Epithelial cell of proximal tubule (primary cell): Measurements from ENCODE around the gene OCA2. TPM values are rescaled to one million over a fixed set of nuclear protein-coding genes. Genes with fewer than 3 reads are reported as not detected.

Source experiments
- DNase-seq: peaks from one replicate; pipeline ENCODE4 v3.0.0-alpha.2; 2011; ENCODE audit warnings: low read depth
- H3K4me3 ChIP-seq: 2 replicates; pipeline ENCODE4 v1.5.1; 2011; ENCODE audit warnings: low read depth, mild to moderate bottlenecking, low read length
- total RNA-seq: library from RNA; depleted of rRNA; stranded (reverse); fragments of >200 nt; gene quantifications from 2 replicates; pipeline ENCODE4 v1.2.3, GENCODE V29; 2015
- TF ChIP-seq, protein P1 (sequence below): conservative IDR thresholded peaks from 2 replicates; pipeline ENCODE4 v1.5.1; 2012; ENCODE audit warnings: low read depth, mild to moderate bottlenecking, low read length

OCA2 gene
- total RNA-seq, 1 donor from 2014 or later: not detected

DNA sequence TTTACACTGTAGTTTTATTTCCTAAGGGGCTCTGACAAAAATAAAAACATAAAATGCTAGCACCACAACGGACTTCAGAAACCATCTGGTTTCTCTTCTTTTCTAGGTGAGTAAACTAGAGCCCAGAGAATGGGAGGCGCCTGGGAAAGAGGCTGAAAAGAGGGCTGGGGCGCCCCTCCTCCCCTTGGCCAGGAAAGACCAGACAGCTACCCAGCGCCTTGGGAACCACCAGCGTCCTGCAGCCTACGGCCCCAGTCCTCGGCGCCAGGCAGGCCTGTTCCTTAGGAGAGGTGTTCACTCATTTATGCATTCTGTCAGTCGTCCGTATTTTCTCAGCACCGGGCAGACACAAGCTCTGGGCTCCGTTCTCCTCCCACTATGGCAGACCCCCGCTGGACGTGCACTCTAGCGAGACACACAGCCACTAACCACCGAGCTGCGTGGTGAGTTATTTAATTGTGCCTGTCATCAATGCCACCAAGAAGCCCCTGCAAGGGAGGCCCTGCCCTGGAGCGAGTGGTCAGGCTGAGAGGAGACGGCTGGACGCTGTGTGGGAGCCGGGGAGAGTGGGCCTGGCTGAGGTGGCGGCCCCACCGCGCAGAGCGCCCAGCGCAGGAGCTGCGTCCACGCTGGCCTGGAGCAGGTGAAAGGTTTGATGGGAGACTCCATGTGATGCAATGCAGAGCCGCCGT is 294.4 kb downstream of the OCA2 start:
- no peak overlapping the region for H3K4me3 ChIP-seq
- TF ChIP-seq, protein P1, sequence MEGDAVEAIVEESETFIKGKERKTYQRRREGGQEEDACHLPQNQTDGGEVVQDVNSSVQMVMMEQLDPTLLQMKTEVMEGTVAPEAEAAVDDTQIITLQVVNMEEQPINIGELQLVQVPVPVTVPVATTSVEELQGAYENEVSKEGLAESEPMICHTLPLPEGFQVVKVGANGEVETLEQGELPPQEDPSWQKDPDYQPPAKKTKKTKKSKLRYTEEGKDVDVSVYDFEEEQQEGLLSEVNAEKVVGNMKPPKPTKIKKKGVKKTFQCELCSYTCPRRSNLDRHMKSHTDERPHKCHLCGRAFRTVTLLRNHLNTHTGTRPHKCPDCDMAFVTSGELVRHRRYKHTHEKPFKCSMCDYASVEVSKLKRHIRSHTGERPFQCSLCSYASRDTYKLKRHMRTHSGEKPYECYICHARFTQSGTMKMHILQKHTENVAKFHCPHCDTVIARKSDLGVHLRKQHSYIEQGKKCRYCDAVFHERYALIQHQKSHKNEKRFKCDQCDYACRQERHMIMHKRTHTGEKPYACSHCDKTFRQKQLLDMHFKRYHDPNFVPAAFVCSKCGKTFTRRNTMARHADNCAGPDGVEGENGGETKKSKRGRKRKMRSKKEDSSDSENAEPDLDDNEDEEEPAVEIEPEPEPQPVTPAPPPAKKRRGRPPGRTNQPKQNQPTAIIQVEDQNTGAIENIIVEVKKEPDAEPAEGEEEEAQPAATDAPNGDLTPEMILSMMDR: no peak
- no peak for DNase-seq

DNA sequence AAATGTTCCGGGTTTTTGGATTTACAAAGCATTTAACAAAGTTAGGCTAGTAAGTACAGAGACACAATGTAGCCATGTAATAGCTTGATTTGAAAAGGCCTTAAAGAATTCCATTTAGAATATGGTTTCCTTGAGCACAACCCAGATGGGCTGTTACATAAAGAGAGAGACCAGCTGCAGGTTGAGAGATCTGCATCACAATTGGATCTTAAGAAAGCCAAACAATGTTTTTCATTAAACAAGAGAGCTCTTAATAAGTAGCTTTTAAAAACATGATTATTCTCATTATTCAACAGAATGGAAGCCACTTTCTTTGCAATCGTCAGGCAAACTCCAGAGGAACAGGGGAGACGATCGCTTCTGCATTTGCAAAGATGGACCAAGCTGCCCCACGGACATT is 300.3 kb downstream of the OCA2 start:
- no peak overlapping the region for H3K4me3 ChIP-seq
- no peak for DNase-seq
- TF ChIP-seq, protein P1: no peak

- TF ChIP-seq, protein P1: no peak
- DNase-seq: no peak
- no peak overlapping the region for H3K4me3 ChIP-seq
Observed at GRCh38 chr15:27797765-27798164, 301.4 kb downstream of the OCA2 start.

DNA sequence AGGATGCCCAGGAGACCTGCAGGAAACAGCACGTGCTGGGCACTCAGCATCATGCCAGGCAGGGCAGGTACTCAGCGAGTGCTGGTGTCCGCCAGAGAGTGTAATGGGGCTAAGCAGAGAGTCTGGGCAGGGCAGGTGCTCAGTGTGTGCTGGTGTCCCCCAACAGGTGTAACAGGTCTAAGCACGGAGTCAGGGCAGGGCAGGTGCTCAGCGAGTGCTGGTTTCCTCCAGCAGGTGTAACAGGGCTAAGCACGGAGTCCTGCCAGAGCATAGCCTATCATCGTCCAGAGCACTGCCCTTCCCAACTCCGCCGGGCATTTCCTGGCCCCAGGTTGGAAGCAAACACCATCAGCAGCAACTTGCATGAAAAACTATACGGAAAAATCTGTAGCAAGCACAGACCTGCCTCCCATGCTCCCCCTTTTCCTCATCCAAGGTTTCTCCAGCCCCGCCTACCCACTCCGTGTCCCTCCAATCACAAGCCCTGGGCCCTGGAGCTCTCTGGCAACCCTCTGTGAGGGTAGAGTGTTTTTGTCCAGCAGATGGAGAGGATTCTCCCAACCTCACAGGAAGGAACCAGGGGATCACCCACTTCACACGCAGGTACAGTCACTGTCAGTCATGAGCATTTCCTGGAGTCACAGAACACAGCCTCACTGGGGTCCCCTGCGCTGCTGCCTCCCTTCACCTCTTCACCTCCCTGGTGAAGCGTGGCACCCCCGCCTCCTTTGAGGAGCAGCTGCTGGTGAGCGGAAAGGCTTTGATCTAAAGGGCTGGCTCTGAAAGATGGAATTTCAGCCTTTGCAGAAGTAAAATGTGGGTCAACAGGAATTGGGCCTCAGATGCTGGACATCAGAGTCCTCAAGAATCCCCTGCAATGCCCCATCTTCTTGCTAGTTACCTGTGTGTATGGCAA is 302.5 kb downstream of the OCA2 start:
- no peak overlapping the region for H3K4me3 ChIP-seq
- DNase-seq: no peak
- TF ChIP-seq, protein P1: no peak

DNA sequence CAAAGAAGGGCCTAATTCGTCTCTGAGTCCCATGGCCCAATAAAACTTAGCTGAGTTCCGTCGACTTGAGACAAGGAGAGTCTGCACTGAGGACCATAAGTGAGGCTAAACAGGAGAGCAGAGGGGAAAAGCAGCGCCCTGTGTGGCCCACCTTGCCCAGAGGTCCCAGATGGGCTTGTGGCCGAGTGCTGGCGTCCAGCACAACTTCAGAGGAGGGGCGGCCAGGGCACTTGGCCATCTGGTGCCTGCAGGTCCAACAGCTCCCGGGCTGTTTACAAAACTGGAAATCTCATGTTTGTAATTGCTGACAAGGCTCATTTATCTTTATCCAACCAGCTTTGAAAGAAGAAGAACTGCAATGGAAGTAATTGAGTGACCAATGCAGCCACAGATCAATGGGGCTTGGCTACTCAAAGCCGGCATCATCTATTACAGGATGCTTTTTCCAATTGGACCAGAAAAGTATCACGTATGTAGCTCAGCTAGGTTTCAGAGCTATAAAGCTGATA is 306.3 kb downstream of the OCA2 start:
- no peak for DNase-seq
- TF ChIP-seq, protein P1: no peak
- H3K4me3 ChIP-seq: no peak overlapping the region

GRCh38 chr15:27790270-27790669 is 308.8 kb downstream of the OCA2 start:
- TF ChIP-seq, protein P1: no peak
- no peak overlapping the region for H3K4me3 ChIP-seq
- no peak for DNase-seq
